Measurements from ENCODE around the gene FBXO44.

Gene FBXO44

GRCh38 chr1:11661103-11661502 lies 6.4 kb downstream of the FBXO44 start:
- DNase-seq = no peak

GRCh38 chr1:11664336-11665065 lies 9.8 kb downstream of the FBXO44 start:
- no peak for DNase-seq

GRCh38 chr1:11668516-11668915 lies 13.8 kb downstream of the FBXO44 start:
- no peak for DNase-seq

GRCh38 chr1:11670747-11671146 lies 16.1 kb downstream of the FBXO44 start:
- DNase-seq = no peak

- no peak for DNase-seq
Observed at GRCh38 chr1:11671205-11671543, 16.5 kb downstream of the FBXO44 start.

DNA sequence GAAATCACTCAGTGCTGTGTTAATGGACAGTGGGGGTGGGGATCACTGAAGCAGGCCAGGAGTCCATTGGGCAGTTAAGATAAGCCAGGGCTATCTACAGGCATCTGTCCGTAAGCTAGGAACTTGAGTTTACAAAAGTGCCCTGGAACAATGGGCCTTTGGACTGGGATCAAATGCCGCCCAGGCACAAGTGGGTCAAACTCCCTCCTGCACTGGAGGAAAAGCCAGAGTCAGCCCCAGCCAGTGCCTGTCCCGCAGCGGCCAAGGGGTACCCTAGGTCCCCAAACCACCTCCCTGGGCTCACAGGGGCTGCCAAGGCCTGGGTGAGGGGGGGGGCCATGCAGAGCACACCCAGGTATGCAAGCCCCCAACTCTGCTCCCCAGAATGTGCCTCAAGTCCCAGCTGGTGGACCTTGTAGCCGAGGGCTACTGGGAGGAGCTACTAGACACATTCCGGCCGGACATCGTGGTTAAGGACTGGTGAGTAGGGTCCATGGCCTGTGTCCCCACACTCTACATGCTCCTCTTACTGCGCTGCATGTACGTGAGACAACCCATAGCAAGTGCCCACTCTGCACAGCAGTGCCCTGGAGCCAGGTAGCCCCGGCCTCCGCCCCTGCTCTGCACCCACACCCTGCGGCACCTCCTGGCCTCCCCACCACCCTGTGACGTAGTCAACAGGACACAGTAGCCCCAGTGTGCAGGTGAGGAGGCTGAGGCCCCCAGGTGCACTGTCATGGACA lies 17.0 kb downstream of the FBXO44 start:
- no peak for DNase-seq

- no peak for DNase-seq
Observed at GRCh38 chr1:11673089-11673769, 18.6 kb downstream of the FBXO44 start.

DNA sequence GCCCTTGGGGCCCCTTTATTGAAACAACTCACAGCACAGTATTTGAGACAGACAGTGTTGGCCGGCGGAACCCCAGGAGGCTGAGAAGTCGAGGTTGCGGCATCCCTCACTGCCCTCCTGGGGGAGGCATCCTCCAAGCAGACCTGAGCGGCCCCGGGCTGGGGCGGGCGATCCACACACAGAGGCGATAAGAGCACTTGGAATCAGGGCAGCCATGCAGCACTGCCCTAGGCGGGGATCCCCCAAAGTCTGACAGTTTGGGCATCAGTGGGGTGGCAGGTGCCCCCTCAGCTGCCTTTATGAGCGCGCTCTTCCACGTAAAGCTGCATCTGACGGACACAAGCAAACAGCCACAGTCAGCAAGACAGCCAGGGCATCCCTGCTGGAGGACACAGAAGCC lies 19.8 kb downstream of the FBXO44 start:
- no peak for DNase-seq

DNA sequence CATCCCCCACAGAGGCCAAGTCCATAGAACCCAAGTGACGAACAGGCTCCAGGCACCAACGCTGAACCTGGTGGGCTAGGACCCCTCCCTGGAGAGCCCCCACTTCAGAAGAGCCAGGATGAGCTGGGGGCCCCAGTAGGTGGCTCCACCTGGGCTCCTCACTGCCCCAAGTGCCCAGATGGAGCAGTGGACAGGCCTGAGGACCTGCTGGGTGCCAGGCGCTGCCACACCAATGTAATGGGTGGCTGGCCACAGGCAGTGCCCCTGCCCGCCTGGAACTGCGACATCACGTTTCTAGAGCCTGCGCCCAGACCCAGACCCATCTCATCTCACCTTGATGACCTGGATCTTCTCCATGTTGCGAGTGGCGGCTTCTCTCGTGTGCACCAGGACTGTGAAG lies 20.6 kb downstream of the FBXO44 start:
- no peak for DNase-seq

- no peak for DNase-seq
Observed at GRCh38 chr1:11676386-11677103, 21.9 kb downstream of the FBXO44 start.

- DNase-seq = no peak
Observed at GRCh38 chr1:11678442-11678841, 23.8 kb downstream of the FBXO44 start.

DNA sequence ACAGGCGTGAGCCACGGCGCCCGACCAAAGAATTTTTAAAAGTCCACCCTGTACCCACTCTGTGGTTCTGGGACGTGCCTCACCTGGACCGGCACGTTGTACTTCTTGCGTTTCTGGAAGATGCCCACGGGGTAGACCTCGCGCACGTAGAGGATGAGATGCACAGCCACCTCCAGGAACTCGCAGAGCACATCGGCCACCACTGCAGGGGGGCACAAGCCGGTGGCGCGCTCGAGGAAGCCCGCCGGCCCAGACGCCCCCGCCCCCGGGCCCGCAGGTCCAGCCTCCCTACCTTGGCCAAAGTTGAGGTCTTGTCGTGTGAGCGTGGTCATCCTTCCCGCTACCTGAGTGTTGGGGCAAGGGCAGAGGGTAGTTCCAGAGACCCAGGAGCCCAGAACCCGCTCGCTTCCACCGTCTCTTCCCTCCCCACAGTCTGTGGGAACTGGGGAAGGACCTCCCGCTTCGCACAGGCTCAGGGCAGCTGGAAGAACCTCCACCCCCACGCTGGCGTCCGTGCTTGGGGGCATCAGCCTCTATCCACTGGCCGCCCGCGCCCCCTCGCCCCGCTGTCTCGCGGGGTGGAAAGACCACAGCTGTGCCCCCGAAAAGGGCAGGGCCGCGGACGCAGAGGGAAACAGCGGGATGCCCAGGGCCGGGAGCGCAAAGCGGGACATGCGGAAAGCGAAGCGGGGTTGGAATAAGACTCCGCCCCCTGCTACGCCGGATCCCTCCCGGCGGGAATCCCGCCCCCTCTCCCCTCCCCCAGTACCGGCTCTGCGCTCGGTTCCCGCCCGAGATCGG lies 25.8 kb downstream of the FBXO44 start:
- no peak for DNase-seq

DNA sequence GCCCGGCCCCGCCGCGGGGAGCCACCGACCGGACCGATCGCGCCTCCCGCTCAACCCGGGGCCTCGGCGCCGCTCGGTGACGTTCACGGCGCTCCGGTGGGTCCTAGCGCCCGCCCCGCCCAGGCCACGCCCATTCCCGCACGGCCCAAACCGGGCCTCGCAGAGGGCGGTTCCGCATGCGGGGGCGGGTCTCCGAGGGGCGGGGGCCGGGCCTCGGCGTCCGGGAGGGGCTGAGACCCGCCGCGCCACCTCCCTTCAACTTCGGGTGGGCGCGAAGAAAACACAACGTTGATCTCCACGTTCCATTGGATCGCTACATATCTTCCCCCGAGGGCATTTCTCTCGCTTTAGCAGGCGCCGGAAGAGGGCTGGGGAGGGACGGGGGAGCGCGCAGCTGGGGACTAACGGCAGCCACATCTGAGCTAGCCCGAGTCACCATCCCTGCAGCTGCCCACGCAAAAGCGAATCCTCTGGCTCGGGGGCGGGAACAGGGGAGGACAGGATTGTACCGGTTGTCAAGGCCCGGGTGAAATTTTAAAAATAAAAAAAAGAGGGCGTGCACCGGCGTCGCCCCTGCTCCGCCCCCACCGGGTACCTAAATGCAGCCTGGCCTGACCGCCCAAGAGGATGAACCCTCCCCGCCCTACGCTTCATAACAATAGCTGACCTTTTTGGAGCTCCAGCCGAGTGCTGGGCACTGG lies 26.5 kb downstream of the FBXO44 start, which contains the start of gene MAD2L2:
Gene MAD2L2, minus strand, starts transcription at position 78 of the 701 bp plus-strand sequence. CDS start 547 bp downstream, outside the sequence.
- DNase-seq = peak; percentile 69

DNA sequence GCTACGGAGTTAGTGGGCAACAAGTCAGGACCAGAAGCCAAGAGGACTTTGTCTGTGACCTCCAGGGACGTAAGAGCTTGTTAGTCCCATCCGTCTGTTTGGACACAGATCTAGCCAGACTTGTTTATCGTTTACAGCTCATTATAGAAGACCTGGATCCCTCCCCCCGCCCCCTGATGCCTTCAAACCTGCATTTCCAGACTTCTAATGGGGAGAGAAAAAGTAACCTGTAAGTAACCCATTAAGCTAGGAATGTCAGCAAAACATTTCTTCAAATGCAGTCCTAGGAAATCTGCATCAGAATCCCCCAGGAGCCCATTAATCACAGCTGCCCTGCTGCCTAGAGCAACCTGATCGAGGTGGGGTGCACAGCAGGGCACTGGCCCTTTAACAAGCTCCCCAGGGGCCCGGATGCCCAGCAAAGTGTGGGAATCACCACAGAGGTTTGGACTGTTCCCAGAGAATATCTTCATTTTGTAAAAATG lies 27.7 kb downstream of the FBXO44 start:
- DNase-seq = no peak

- no peak for DNase-seq
Observed at GRCh38 chr1:11682799-11683198, 28.1 kb downstream of the FBXO44 start.

- DNase-seq = no peak
Observed at GRCh38 chr1:11684070-11684469, 29.4 kb downstream of the FBXO44 start.

GRCh38 chr1:11685210-11685752 lies 30.6 kb downstream of the FBXO44 start:
- DNase-seq = no peak

- no peak for DNase-seq
Observed at GRCh38 chr1:11688506-11688905, 33.8 kb downstream of the FBXO44 start.

GRCh38 chr1:11690397-11691301 lies 36.0 kb downstream of the FBXO44 start:
- DNase-seq = no peak

DNA sequence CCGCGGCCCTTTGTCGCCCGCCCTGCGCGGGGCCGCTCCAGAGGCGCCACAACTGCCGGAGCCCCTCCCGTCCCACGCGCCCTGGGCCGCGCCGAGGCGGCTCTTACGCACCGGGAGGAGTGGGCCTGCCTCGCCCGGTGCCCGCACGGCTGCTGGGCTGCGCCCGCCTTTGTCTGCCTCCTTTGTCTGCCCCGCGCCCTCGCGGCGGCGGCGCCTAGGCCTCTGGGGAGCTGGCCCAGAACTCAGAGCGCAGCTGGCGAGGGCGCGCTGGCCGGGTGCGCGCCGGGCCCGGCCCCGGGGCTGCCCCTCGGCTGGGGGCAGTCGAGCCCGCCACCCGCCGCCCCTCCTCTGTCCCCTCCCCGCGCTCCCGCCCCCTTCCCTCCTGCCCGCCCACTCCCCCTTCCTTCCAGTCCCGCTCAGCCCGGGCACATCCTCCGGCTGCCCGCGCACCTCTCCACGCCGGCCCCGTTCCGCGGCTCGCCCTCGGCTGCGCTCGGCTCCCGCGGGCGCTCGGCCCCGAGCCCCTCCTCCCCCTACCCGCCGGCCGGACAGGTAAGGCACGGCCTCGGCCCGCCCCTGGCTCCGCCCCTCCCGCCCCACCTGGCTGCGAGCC lies 36.7 kb downstream of the FBXO44 start, which contains the start of gene DRAXIN:
Gene DRAXIN, plus strand, starts transcription at position 409 of the 613 bp plus-strand sequence. CDS start 14,549 bp downstream, outside the sequence.
- no peak for DNase-seq

Measured in NCI-H1417 treated with DMSO at 0.1 percent for 48 hours (cell line).